Eye (tissue), 1 donor: ENCODE results near the gene NUP188.
"Not testable (repeated sequence)": the region's sequence is repeated elsewhere in the genome, so short reads cannot be mapped to it uniquely, and the experiment has no call there.

Experiments used
- DNase-seq: peaks from one replicate; pipeline ENCODE4 v3.0.0-alpha.2; 2015

The NUP188 gene

DNA sequence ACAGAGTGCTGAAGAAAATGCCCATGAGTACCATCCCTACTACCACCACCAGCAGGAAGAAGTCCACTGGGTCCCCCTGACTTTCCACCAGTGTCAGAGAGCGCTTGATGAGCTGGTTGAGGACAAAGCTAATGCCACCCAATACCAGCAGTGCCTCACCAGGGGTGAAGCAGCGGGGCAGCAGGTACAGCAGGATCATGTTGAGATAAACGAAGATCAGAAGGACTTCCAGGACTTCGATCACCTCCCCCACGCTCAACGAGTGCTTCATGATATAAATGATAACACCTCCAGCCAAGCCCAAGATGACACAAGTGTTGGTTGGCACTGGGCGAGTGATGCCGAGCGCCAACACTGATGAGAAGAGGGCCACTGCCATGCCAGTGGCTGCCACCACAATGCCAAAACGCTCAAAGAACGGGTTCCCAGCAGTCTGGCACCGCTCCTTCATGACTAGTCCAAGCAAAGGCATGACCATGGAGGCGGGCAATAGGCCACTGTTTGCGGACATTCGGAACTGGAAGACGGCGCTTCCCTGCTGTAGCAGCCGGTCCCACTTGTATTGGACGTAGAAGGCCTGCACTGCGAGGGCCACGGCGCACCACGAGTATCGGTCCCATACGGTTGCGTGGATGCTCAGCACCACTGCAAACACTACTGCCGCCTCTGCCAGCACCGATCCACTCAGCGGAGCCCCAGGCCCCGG is 775 bp upstream of the NUP188 start:
- no peak for DNase-seq

DNA sequence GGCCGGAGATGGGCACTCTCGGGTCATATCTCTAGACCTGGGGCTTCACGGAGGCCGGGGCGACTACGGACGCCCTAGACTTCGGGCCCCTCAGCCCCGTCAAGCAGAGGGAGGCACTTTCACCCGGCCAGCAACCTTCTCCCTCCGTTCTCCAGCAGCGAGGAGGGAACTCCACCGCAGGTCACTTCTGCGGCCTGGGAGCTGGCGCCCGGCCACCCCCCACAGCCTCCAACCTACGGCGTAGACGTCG is 297 bp upstream of the NUP188 start:
- DNase-seq, result no peak

DNA sequence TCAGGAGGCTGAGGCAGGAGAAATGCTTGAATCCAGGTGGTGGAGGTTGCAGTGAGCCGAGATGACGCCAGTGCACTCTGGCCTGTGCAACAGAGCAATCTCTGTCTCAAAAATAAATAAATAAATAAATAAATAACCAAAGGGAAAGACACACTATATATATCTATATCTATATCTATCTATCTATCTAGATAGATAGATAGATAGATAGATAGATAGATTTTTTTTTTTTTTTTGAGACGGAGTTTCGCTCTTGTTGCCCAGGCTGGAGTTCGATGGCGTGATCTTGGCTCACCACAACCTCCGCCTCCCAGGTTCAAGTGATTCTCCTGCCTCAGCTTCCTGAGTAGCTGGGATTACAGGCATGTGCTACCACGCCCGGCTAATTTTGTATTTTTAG is 13.9 kb downstream of the NUP188 start:
- DNase-seq, result not testable (repeated sequence)

GRCh38 chr9:128969491-128969890 is 22.0 kb downstream of the NUP188 start:
- DNase-seq, result no peak

GRCh38 chr9:128972956-128973355 is 25.5 kb downstream of the NUP188 start:
- DNase-seq, result no peak

GRCh38 chr9:128979111-128979510 is 31.6 kb downstream of the NUP188 start:
- DNase-seq, result no peak

GRCh38 chr9:128983536-128983935 is 36.0 kb downstream of the NUP188 start:
- no peak for DNase-seq

GRCh38 chr9:128986671-128987070 is 39.2 kb downstream of the NUP188 start:
- no peak for DNase-seq

- peak; percentile 16 for DNase-seq
Measured at GRCh38 chr9:128987805-128988204, 40.3 kb downstream of the NUP188 start.

GRCh38 chr9:128992995-128993394 is 45.5 kb downstream of the NUP188 start:
- DNase-seq, result peak; percentile 24

DNA sequence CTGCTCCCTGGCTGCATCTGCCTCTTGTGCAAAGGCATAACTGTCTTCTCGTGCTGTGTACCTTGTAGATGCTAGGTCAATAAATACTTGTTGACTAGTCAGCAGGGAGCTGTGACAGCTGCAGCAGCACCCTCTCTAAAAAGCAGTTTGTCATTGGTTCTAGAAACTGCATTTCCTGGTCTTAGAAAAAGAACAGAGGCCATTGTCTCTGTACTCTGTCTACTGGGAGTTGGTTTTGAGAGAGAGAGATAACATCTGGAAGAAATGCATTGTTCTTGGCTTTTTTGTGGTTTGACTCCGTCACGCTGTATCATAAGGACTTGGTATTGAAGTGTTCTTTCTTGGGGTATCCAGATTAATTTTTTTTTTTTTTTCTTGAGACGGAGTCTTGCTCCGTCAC is 48.3 kb downstream of the NUP188 start:
- no peak for DNase-seq

GRCh38 chr9:128998462-128998861 is 51.0 kb downstream of the NUP188 start:
- no peak for DNase-seq

- no peak for DNase-seq
Measured at GRCh38 chr9:128999581-129000206, 52.2 kb downstream of the NUP188 start.

- DNase-seq, result no peak
Measured at GRCh38 chr9:129001504-129002325, 54.2 kb downstream of the NUP188 start.

DNA sequence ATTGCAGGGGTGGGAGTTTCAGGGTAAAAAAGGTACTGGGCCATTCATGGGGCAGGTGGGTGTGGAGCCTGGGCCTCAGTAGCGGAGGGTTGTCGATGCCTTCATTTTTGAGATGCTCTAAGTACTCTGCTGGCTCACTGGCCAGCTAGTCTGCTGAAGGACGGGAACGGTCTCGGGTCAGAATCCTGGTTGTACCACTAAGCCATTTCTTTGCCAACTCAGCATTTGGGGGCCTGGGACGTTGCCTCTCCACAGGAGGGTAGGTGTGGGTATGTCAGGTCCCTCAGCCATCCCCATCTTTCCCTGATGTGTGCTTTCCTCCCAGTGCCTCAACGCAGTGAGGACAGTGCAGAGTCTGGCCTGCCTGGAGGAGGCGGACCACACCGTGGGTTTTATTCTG is 55.5 kb downstream of the NUP188 start:
- no peak for DNase-seq

DNA sequence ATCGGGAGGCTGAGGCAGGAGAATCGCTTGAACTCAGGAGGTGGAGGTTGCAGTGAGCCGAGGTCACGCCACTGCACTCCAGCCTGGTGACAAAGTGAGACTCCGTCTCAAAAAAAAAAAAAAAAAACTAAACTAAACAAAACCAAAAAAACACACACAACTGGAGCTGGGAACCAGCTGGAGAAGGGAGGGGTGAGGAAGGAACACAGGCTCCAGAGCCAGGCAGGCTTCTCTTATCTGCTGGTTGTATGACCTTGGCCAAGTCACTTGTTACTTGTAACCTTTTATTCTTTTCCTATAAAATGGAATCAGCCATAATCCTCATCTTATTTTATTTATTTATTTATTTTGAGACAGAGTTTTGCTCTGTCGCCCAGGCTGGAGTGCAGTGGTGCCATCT is 56.7 kb downstream of the NUP188 start:
- not testable (repeated sequence) for DNase-seq

DNA sequence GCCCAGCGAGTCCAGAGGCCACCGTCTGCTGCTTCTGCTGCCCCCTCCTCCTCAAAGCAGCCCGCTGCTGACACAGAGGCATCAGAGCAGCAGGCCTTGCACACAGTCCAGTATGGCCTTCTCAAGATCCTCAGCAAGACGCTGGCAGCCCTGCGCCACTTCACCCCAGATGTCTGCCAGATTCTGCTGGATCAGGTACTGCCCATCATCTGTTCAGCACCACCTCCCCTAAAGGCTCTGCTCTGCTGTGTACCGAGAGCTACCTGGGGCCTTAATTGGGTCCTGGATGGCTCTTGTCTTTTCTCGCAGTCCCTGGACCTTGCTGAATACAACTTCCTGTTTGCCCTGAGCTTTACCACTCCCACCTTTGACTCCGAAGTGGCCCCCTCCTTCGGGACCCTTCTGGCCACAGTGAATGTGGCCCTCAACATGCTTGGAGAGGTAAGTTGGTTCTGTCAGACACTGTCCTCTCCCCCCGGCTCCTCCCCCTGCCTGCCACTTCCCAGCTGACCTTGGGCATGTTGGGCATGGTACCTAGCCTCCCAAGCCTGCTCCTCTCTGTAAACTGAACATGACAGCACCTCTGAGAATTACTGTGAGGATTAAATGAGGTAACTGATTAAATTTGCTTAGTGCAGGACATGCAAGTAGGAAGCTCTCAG is 58.0 kb downstream of the NUP188 start:
- DNase-seq, result no peak

- peak; percentile 88 for DNase-seq
Measured at GRCh38 chr9:129006328-129007034, 59.0 kb downstream of the NUP188 start.

GRCh38 chr9:129007035-129007765 is 59.7 kb downstream of the NUP188 start:
- DNase-seq, result no peak

- DNase-seq, result no peak
Measured at GRCh38 chr9:129007766-129008468, 60.4 kb downstream of the NUP188 start.

DNA sequence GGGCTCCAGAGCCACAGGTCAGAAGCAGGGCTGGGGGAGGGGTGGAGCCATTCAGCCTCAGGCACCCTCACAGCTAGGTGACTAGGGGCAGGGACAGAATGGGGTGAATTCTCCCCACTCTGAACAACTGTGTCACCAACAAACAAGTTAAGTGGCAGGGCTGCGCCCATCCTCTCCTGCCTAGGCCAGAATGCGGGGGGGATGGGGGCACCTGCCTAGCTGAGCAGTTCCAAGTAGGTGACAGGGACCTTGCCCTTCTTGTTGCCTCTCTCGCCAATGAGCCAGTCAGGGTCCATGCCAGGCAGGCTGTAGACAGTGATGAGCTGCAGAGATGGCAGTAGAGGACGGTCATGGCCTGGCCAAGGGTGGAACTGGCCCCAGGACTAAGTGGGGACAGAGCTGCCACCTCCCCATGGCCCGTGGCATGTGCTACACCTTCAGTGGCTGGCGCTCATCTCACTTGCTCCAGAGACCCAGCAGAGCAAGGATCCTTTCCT is 61.0 kb downstream of the NUP188 start:
- no peak for DNase-seq
